ENCODE measurements around the gene ZNF275.
A peak's percentile ranks its signal among the peaks of the same experiment; 100 is the strongest.
"Not testable (repeated sequence)": the region's sequence is repeated elsewhere in the genome, so short reads cannot be mapped to it uniquely, and the experiment has no call there.

The ZNF275 gene

DNA sequence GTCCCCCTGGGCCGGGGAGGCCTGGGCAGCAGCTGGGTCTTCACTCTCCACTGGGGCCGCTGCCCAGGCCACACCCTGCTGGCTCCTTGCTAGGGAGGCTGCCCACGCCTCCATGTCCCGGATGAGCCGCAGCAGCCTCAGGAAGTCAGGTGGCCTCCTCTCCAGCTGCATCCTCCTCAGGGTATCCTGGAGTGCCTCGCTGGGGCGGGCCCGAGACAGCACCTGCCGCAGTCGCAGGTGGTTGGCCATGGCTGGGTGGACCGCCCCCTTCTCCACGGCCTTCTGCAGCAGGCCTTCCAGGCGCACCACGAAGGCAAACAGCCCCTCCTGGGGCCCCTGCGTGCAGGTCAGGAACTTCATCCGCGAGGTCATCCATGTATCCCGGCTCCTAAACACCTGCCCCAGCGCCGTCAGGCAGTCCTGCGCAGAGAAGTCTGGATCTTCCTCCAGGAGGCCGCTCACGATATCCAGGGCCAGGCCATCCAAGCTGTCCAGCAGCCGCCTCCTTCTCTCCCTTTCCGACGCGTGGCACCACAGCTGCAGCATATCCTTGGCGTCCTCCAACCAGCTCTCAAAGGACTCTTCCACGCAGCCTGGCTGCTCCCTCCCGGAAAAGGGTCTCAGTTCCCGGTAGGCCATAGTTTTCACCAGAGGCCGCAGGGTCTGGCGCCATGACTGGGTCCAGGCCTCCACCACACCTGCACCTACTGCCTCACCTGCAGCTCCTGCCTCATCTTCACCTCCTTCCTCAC is 14.5 kb upstream of the ZNF275 start:
- DNase-seq = no peak

DNA sequence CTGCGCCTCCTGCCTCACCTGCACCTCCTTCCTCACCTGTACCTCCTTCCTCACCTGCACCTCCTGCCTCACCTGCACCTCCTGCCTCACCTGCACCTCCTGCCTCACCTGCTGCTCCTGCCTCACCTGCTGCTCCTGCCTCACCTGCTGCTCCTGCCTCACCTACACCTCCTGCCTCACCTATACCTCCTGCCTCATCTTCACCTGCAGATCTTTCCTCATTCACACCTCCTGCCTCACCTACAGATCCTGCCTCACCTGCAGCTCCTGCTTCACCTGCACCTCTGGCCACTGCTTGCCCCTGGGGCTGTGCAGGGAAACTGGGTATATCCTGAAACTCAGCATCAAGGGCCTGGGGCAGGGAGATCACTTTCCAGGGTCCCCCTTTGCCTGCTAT is 13.9 kb upstream of the ZNF275 start:
- DNase-seq = not testable (repeated sequence)

- DNase-seq = no peak
These were observed 13.3 kb upstream of the ZNF275 start for GRCh38 chrX:153320555-153321184.

DNA sequence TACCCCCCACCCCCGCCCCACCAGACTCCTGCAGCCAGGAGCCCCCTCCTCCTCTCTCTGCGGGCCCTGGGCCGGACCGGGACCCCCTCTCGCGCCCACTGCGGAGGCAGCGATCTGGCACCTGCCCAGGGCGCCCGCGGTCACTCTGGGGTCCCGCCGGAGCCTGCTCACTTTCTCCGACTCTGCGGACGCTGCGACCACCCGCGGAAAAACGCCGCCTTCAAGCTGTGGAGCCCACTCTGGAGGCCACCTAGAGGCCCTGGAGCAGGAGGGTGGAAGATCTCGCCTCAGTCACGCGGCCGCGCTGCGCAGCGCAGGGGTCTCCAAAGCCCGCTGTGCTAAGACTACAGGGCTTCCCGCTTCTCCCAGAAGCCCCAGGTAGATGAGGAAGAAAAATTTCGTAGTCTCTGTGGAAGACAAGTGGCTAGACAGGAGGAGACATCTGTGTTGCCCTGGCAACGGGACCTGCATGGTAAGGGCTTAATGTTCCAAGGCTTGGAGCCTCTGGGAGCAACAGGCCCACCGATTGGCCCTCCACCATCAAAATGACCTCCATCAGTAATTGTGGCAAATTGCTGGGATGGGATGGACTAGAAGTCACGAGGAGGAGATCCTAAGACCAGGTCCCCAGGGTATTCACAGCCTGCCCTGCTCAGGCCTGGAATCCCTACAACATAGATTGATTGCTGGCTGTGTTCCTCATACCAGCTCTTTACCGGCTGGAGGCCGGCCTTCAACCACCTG is 12.4 kb upstream of the ZNF275 start, which contains the start of gene PNMA6F:
Gene PNMA6F, minus strand, starts transcription at position 387 of the 744 bp plus-strand sequence. CDS start 1,093 bp downstream, outside the sequence.
- DNase-seq = no peak

DNA sequence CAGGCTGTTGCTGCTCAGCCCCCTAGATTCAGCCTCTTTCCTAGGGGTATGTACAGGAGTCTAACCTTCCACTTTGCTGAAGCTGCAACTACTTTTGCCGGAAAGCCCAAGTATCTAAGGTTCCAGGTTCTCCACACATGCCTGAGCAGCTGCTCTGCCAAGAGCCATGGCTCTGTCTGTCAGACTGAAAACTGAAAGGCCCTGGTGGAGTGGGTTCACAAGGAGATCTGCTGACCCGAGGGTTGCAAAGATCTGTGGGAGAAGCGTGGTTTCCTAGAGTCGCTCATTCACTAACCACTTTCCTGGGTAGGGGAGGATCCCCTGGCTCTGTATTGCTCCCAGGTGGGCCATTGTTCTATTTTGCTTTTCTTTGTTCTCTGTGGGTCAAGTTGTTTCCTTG is 6.4 kb upstream of the ZNF275 start:
- no peak for DNase-seq

DNA sequence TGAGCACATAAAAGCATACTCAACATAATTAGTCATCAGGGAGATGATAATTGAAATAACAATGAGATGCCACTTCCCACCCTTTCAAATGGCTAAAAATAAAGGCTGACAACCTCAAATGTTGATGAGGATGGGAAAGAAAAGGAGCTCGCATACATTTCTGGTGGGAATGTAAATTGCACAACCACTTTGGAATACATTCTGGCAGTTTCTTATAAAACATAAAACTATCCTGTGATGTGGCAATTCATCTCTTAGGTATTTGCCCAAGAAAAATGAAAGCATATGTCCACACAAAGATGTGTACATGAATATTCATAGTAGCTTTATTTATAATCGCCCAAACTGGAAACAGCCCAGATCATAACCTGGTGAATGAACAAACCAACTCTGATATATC is 687 bp upstream of the ZNF275 start:
- no peak for DNase-seq

- no peak for DNase-seq
These were observed 822 bp downstream of the ZNF275 start for GRCh38 chrX:153334654-153335295.

DNA sequence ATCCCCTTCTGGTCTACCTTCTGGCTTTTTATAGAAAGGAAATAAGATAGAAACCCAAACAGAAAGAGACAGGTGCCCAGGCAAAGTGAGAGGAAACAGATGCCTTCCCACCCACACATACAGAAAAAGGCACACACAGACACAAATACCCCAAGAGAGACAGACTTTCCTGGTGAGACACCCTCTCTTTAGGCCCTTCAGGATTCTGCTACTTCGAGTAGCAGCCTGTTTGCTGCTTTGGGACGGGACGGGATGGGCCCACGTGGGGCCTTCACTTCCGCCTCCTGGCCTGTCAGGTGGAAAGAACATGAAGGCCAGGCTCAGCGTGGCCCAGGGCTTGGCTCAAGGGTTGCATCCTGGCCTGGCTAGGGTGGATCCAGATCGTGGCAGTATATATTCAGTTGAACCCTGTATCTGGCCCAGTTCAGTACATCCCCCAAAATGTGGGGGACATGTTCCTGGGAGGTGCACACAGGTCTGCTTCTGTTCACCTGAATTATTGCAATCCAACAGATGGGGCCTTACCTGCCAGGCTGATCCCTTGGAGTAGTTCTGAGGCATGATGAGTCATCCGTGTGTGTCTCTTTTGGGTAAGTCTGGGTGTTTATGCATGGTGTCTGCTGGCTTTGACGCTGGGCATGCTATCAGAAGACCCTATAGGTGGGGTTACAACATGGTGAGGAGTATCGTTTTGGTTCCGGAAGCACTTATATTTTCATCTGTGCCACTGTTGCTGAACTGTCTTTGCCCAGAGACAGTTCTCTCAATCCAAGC is 2.4 kb downstream of the ZNF275 start:
- no peak for DNase-seq

DNA sequence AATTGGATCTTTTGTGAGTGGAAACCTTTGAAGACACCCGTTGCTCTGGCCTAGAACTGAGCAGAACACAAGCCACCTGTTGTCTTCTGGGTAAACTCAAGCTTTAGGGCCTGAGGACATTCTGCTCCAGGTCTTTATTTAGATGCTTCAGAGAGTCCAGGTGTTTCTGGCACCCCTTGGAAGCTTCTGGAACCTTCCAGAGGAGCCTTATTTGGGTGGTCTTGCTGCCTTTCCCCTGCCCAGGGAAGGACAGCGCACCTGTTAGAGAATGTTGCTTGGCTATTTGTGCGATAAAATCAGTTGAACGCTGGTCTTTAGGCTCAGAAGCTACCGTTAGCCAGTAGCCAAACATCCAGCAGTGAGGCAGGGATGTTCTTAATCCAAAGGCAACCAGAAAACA is 3.0 kb downstream of the ZNF275 start:
- no peak for DNase-seq

DNA sequence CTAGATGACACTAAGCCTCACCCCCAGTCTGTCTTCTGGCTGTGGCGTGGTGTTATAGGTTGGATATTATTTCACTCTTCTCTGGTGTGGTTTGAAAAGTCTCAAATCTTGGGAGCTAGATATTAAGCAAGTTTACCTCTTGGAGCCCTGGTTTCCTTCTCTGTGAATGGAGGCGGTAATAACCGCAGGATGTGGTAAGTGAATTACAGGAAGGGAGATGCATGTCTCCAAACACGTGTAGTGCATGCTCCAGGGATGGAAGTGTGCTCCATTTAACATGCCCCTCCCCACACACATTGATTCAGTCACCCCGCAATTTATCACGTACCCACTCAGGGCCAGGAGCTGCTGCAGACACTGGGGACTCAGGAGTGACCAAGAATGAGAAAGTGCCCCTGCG is 4.9 kb downstream of the ZNF275 start:
- DNase-seq = no peak

DNA sequence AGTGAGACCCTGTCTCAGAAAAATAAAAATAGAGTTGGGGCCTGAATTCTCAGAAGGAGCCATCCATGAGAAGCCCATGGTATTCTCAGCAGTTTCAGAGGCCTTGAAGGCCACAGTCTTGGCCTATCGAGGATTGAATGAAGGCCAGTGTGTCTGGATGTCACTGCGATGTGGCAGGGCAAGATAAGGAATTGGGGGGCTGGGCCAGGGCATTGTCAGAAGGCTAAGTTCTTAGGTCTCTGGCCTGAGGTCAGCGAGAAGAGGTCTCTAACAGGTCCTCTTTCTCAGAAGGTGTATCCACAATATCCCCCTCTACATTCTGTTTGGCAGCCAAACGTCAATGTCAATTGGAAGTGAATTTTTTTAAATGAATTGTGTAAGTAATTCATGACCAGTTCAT is 5.7 kb downstream of the ZNF275 start:
- no peak for DNase-seq

DNA sequence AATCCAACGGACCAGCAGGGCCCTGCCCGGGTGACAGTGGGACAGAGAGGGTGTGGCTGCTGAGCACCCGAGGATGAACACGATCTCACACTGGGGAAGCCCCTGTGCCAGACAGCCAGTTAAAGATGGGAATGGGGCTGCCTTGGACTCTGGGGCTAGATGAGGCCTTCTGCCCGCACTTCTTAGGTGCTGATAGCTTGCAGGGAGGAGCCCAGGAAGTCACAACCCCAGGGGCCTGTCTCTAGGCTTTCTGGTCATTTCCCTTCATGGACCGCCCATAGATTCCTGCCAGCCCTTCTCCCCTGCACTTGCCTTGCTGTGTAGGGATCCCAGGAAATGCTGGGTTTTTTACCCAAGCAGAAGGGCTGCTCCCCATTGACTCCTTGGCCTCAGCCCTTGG is 6.2 kb downstream of the ZNF275 start:
- no peak for DNase-seq

DNA sequence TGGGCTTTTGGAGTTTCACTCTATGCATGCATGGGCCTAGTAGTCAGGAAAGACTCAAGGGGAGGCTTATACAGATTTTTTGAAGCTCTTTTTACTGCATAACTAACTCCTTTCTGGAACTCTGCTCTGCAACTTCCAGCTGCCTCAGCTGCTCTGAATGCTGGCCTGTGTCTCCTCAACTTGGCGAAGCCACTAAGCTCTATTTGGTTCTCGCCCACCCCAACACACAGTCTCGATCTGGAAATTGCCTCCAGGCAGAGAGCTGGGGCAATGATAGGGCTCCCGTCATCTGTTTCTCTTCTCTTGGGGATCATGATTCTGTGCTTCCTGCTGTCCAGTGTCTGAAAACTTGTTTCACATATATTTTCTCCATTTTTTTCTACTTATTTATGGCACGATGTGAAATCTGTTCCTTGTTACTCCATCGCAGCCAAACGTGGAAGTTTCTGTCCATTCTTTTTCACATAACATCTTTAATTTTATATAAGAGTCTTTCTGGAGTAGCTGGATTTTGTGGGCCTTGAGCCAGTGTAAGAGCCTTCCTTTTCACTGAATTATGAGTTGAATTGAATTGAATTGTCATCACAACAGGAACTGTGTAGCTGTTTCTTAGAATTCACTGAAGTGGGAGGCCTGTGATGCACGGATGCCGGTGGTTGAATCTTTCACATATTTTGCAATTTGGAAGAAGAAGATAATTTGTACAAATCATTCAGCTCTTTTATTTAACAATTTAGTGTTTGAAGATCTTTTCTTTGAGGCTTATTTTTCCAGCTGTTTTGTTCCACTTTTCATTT is 9.0 kb downstream of the ZNF275 start:
- no peak for DNase-seq

DNA sequence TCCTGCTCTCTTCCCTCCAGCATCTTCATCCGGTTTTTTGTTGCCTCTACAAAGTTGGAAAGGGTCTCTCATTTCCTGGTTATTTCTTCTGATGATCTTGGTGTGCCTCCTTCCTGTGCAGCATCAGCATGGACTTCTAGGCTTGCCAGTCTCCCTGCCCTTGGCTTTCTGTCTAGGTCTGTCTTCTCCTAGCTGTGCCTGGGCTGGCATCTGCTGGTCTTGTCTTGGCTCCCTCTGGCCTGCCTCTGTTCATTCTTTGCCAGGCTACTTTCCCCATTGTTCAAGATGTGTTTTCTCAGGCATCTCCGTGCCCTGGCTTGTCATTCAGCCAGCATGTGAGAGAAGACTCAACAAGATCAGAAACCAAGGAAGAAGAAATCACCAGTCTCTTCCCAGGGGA is 9.7 kb downstream of the ZNF275 start:
- DNase-seq = no peak

GRCh38 chrX:153347530-153347929 is 13.6 kb downstream of the ZNF275 start:
- no peak for DNase-seq

GRCh38 chrX:153348421-153348820 is 14.5 kb downstream of the ZNF275 start:
- DNase-seq = no peak

- no peak for DNase-seq
These were observed 16.0 kb downstream of the ZNF275 start for GRCh38 chrX:153349952-153350351.

DNA sequence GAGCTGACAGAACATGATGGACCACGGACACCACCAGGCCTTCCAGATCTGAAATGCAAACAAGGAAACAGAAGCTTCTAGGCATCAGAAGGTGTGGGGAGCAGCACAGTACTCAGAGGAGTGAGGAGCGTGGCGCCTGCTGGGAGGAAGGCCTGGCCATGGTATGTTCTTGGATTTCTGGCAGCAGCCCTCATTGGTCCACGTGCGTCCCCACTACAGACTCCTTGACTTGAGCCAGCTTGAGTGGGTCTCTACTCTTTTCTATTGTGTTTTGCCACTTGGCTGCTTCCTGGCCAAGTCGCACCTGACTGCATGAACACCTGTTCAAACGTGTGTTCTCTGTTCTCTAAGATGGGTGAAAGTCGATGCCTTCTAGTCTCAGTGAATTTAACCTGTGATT is 18.0 kb downstream of the ZNF275 start:
- no peak for DNase-seq

DNA sequence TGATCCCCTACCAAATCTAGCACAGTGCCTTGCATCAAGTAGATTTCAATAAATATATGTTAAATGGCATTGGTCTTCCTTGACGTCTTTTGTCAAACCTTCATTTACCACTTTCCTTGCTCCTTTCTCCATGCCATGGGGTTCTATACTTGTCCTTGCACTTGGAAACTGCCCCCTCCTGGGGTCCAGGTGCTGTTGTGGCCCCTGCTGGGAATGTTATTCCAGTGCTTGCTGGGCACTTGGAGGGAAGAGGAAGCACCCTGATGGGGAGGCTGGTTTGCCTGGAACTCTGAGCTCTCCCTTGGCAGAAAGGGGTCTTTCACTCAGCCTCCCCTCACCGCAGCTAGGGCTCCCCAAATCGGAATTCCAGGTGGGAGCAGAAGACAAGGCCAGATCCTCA is 18.9 kb downstream of the ZNF275 start:
- DNase-seq = no peak

DNA sequence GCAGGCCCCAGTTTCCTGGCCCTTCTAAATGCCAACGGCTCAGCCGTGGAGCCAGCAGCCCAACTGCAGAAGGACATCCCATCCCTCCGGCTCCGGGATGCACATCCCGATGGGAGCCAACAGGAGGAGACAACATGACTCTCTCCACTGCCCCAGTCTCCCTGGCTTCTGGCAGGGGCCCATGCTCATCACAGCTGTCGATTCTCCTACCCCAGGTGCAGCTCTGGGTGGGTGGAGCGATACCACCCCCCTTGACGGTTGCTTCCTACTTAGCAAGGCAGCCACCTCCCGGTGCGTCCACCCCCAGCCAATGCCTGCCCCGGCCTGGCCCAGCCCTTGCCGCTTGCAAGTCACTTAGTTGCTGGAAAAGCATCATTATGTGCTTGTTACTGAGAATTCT is 19.5 kb downstream of the ZNF275 start:
- DNase-seq = peak; percentile 1

- DNase-seq = no peak
These were observed 23.9 kb downstream of the ZNF275 start for GRCh38 chrX:153357877-153358276.
